Measurements from ENCODE around the gene NTRK1. TPM values are rescaled to one million over a fixed set of nuclear protein-coding genes. Genes with fewer than 3 reads are reported as not detected.

The NTRK1 gene
- total RNA-seq, 1 experiment from 2014 or later = 0.24 TPM

GRCh38 chr1:156863631-156864030, 3.0 kb downstream of the NTRK1 start:
- no peak for TF ChIP-seq CTCF (conservative IDR thresholded peaks at IDR 0.05)
- Histone ChIP-seq H3K23ac (ENCODE audit: insufficient read length, low read depth, low read length) (no peak overlapping the region), H2AK5ac (ENCODE audit: insufficient read length, low read length) (no peak overlapping the region), H2AFZ (ENCODE audit: low read length) (no peak overlapping the region), H4K91ac (ENCODE audit: insufficient read length, low read depth, low read length) (no peak overlapping the region), H3K27ac (ENCODE audit: insufficient read length, low read depth, low read length) (no peak overlapping the region), H3K4ac (ENCODE audit: low read depth, low read length) (no peak overlapping the region), H3T11ph (ENCODE audit: low read length) (no peak overlapping the region), H3K9ac (ENCODE audit: extremely low read depth, insufficient read length, low read length) (no peak overlapping the region), H2BK120ac (ENCODE audit: low read depth, low read length, poor library complexity, severe bottlenecking) (no peak overlapping the region), H3K4me1 (ENCODE audit: insufficient read depth, low read length) (no peaks in the 10 kb centered on the region; the same call in 1 of the 2 replicates), H3K27me3 (ENCODE audit: insufficient read depth, low read length) (peaks cover 52% of the 10 kb centered on the region), H2BK20ac (ENCODE audit: low read depth, low read length, poor library complexity, severe bottlenecking) (no peak overlapping the region), H3K79me2 (ENCODE audit: insufficient read depth, low read length) (no peaks in the 10 kb centered on the region), H2BK15ac (ENCODE audit: low read depth, low read length) (no peak overlapping the region), H3K9me3 (ENCODE audit: control insufficient read depth, low read depth, low read length) (no peaks in the 10 kb centered on the region), H3K23me2 (ENCODE audit: insufficient read length, low read depth, low read length, poor library complexity, severe bottlenecking) (peaks cover 13% of the 10 kb centered on the region), H4K5ac (ENCODE audit: insufficient read length, low read depth, low read length) (no peak overlapping the region), H2BK5ac (ENCODE audit: insufficient read length, low read length) (no peak overlapping the region), H3K14ac (ENCODE audit: insufficient read depth, low read length) (no peak overlapping the region), H3K18ac (ENCODE audit: insufficient read length, low read depth, low read length) (no peak overlapping the region), H2BK12ac (ENCODE audit: insufficient read length, low read depth, low read length) (no peak overlapping the region), H3K4me2 (ENCODE audit: insufficient read depth, insufficient read length, low read length) (no peak overlapping the region), H3K79me1 (ENCODE audit: insufficient read depth, low read depth, low read length, poor library complexity, severe bottlenecking) (no peaks in the 10 kb centered on the region), H4K8ac (replicated peaks; ENCODE audit: insufficient read length, low read depth, low read length) (no peak overlapping the region), H4K20me1 (ENCODE audit: control insufficient read depth, insufficient read depth, insufficient read length) (no peaks in the 10 kb centered on the region), H3K56ac (ENCODE audit: insufficient read length, low read depth, low read length) (no peak overlapping the region)
- DNase-seq = no peak
- H3K36me3 Mint-ChIP-seq (ENCODE audit: insufficient read depth in 1 of 3, low read depth in 3 of 3) = no peaks in the 10 kb centered on the region
- no CpG with 5 or more reads among the region's 7 CpGs for WGBS (ENCODE audit: extremely low coverage, insufficient read length, low lambda C conversion rate)
- H3K9me3 Mint-ChIP-seq = no peaks in the 10 kb centered on the region; a peak in 2 of 5 replicates
- H3K27me3 Mint-ChIP-seq (ENCODE audit: low read depth) = peaks cover 79% of the 10 kb centered on the region
- peaks cover 6 to 33% of the 10 kb centered on the region in 2 experiments for H3K4me1 Mint-ChIP-seq
- H3K4me3 Mint-ChIP-seq = no peak overlapping the region
- no peak overlapping the region for H3K27ac Mint-ChIP-seq

All from H9 (cell line).